T-helper 22 cell (primary cell): Measurements from ENCODE around the gene ANKRD34B.

Experiments
- DNase-seq: peaks from one replicate; pipeline ENCODE4 v3.0.0-alpha.2; 2020; ENCODE audit warnings: low read depth

The ANKRD34B gene

GRCh38 chr5:80569086-80569960 lies 757 bp downstream of the ANKRD34B start:
- DNase-seq, result no peak

- no peak for DNase-seq
These were observed 1.8 kb downstream of the ANKRD34B start for GRCh38 chr5:80568251-80568650.

GRCh38 chr5:80566711-80567259 lies 3.3 kb downstream of the ANKRD34B start:
- no peak for DNase-seq

GRCh38 chr5:80565330-80565729 lies 4.8 kb downstream of the ANKRD34B start:
- DNase-seq, result no peak

GRCh38 chr5:80559244-80559643 lies 10.8 kb downstream of the ANKRD34B start:
- no peak for DNase-seq

GRCh38 chr5:80555099-80555498 lies 15.0 kb downstream of the ANKRD34B start:
- DNase-seq, result no peak

- no peak for DNase-seq
These were observed 15.4 kb downstream of the ANKRD34B start for GRCh38 chr5:80554646-80555045.

- no peak for DNase-seq
These were observed 28.7 kb downstream of the ANKRD34B start for GRCh38 chr5:80541392-80541791.

GRCh38 chr5:80540691-80541090 lies 29.4 kb downstream of the ANKRD34B start:
- no peak for DNase-seq

GRCh38 chr5:80516826-80517225 lies 53.3 kb downstream of the ANKRD34B start:
- no peak for DNase-seq

- no peak for DNase-seq
These were observed 60.7 kb downstream of the ANKRD34B start for GRCh38 chr5:80509362-80509761.

GRCh38 chr5:80508844-80509243 lies 61.2 kb downstream of the ANKRD34B start:
- no peak for DNase-seq

GRCh38 chr5:80507663-80508062 lies 62.4 kb downstream of the ANKRD34B start:
- no peak for DNase-seq
